ENCODE measurements around the gene OR4D11. TPM values are rescaled to one million over a fixed set of nuclear protein-coding genes. Genes with fewer than 3 reads are reported as not detected.

The OR4D11 gene
- total and polyA plus RNA-seq, 9 of the 15 experiments (the other 6 are each of a cell fraction or from before 2014, with no cell fraction given) = not detected

- TF ChIP-seq BDP1 (IDR thresholded peaks at IDR 0.05; ENCODE audit: insufficient read depth, insufficient read length) (peak; percentile 44), ZNF551 (CRISPR knock-in tag; IDR thresholded peaks at IDR 0.05) (no peak), DNMT1 (IDR thresholded peaks at IDR 0.05) (no peak), PHB2 (IDR thresholded peaks at IDR 0.05; ENCODE audit: low read depth) (0 out of 2 replicates have a peak, but pooled peaks have one; percentile 17), PTTG1 (tag; IDR thresholded peaks at IDR 0.05; ENCODE audit: low read depth) (no peak), KLF13 (tag; IDR thresholded peaks at IDR 0.05; ENCODE audit: borderline replicate concordance, low read depth) (no peak), POLR2G (IDR thresholded peaks at IDR 0.05; ENCODE audit: low read depth, low read length) (peak; percentile 29; the same call in 1 of the 2 replicates), SRSF7 (optimal IDR thresholded peaks at IDR 0.05; ENCODE audit: low read depth, low read length) (no peak), TEAD2 (tag; IDR thresholded peaks at IDR 0.05) (no peak), MAFF (IDR thresholded peaks at IDR 0.05; ENCODE audit: low read length) (no peak), NFRKB (IDR thresholded peaks at IDR 0.05; ENCODE audit: low read depth) (peak; percentile 73; the same call in 1 of the 2 replicates), PTBP1 (IDR thresholded peaks at IDR 0.05; ENCODE audit: low read depth, low read length) (no peak), C11orf30 (IDR thresholded peaks at IDR 0.05; ENCODE audit: low read depth) (no peak), RBM17 (IDR thresholded peaks at IDR 0.05; ENCODE audit: borderline replicate concordance, low read depth, low read length) (no peak), GTF2A2 (tag; IDR thresholded peaks at IDR 0.05) (no peak), ZNF445 (CRISPR knock-in tag; IDR thresholded peaks at IDR 0.05; ENCODE audit: low read depth) (no peak), ZNF146 (CRISPR knock-in tag; IDR thresholded peaks at IDR 0.05; ENCODE audit: unreplicated experiment) (no peak), NCOA1 (IDR thresholded peaks at IDR 0.05; ENCODE audit: low read depth) (no peak), FOXA1 (IDR thresholded peaks at IDR 0.05; ENCODE audit: borderline replicate concordance) (no peak)
- TF ChIP-seq, protein P1, sequence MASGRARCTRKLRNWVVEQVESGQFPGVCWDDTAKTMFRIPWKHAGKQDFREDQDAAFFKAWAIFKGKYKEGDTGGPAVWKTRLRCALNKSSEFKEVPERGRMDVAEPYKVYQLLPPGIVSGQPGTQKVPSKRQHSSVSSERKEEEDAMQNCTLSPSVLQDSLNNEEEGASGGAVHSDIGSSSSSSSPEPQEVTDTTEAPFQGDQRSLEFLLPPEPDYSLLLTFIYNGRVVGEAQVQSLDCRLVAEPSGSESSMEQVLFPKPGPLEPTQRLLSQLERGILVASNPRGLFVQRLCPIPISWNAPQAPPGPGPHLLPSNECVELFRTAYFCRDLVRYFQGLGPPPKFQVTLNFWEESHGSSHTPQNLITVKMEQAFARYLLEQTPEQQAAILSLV (tag; IDR thresholded peaks at IDR 0.05) = no peak
- TF ChIP-seq, protein P2, sequence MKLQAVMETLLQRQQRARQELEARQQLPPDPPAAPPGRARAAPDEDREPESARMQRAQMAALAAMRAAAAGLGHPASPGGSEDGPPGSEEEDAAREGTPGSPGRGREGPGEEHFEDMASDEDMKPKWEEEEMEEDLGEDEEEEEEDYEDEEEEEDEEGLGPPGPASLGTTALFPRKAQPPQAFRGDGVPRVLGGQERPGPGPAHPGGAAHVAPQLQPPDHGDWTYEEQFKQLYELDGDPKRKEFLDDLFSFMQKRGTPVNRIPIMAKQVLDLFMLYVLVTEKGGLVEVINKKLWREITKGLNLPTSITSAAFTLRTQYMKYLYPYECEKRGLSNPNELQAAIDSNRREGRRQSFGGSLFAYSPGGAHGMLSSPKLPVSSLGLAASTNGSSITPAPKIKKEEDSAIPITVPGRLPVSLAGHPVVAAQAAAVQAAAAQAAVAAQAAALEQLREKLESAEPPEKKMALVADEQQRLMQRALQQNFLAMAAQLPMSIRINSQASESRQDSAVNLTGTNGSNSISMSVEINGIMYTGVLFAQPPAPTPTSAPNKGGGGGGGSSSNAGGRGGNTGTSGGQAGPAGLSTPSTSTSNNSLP (IDR thresholded peaks at IDR 0.05; ENCODE audit: borderline replicate concordance, low read depth, low read length) = peak; percentile 11; the same call in 1 of the 2 replicates
- TF ChIP-seq, protein P3, sequence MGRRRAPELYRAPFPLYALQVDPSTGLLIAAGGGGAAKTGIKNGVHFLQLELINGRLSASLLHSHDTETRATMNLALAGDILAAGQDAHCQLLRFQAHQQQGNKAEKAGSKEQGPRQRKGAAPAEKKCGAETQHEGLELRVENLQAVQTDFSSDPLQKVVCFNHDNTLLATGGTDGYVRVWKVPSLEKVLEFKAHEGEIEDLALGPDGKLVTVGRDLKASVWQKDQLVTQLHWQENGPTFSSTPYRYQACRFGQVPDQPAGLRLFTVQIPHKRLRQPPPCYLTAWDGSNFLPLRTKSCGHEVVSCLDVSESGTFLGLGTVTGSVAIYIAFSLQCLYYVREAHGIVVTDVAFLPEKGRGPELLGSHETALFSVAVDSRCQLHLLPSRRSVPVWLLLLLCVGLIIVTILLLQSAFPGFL (CRISPR knock-in tag; IDR thresholded peaks at IDR 0.05) = no peak
- TF ChIP-seq, protein P4, sequence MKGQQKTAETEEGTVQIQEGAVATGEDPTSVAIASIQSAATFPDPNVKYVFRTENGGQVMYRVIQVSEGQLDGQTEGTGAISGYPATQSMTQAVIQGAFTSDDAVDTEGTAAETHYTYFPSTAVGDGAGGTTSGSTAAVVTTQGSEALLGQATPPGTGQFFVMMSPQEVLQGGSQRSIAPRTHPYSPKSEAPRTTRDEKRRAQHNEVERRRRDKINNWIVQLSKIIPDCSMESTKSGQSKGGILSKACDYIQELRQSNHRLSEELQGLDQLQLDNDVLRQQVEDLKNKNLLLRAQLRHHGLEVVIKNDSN (CRISPR knock-in tag; IDR thresholded peaks at IDR 0.05) = no peak
Measured at GRCh38 chr11:59551659-59552521, 48.5 kb downstream of the OR4D11 start (continued).

All from K562 (cell line).